MG63 (cell line): ENCODE data around the gene PTS. TPM values are rescaled to one million over a fixed set of nuclear protein-coding genes. Genes with fewer than 3 reads are reported as not detected.
A peak's percentile ranks its signal among the peaks of the same experiment; 100 is the strongest.

Experiments used
- DNase-seq: peaks from one replicate; pipeline ENCODE4 v3.0.0-alpha.2; 2020
- H3K27me3 ChIP-seq: fragments of 250-450 bp; sonication (Bioruptor Pico); 2 replicates; pipeline ENCODE4 v1.5.1; 2020; ENCODE audit warnings: mild to moderate bottlenecking, moderate library complexity
- H3K36me3 ChIP-seq: fragments of 250-450 bp; sonication (Bioruptor Pico); 2 replicates; pipeline ENCODE4 v1.5.1; 2020; ENCODE audit warnings: mild to moderate bottlenecking, moderate library complexity
- H3K4me3 ChIP-seq: fragments of 250-450 bp; sonication (Bioruptor Pico); 2 replicates; pipeline ENCODE4 v1.5.1; 2020; ENCODE audit warnings: mild to moderate bottlenecking, moderate library complexity
- H3K9me3 ChIP-seq: fragments of 250-450 bp; sonication (Bioruptor Pico); 2 replicates; pipeline ENCODE4 v1.5.1; 2020; ENCODE audit warnings: mild to moderate bottlenecking, moderate library complexity
- total RNA-seq: library from RNA; depleted of rRNA; stranded (reverse); fragments of >200 nt; shearing (Covaris generic); gene quantifications from 2 replicates; pipeline ENCODE4 v1.2.3, GENCODE V29; 2014; ENCODE audit warnings: low replicate concordance; rRNA removed

PTS gene
- total RNA-seq, 1 experiment from 2014 or later = 64.0 TPM

- H3K36me3 ChIP-seq = no peaks in the 10 kb centered on the region
- no peak for DNase-seq
- H3K9me3 ChIP-seq = no peaks in the 10 kb centered on the region
- no peak overlapping the region for H3K4me3 ChIP-seq
- H3K27me3 ChIP-seq = no peaks in the 10 kb centered on the region
Observed at GRCh38 chr11:112273066-112273465, 46.8 kb downstream of the PTS start.

- no peak for DNase-seq
- Histone ChIP-seq H3K9me3 (no peaks in the 10 kb centered on the region), H3K36me3 (no peaks in the 10 kb centered on the region), H3K27me3 (no peaks in the 10 kb centered on the region), H3K4me3 (no peak overlapping the region)
Observed at GRCh38 chr11:112274007-112274783, 48.0 kb downstream of the PTS start.

- no peaks in the 10 kb centered on the region for H3K36me3 ChIP-seq
- DNase-seq = no peak
- no peaks in the 10 kb centered on the region for H3K27me3 ChIP-seq
- H3K9me3 ChIP-seq = no peaks in the 10 kb centered on the region
- no peak overlapping the region for H3K4me3 ChIP-seq
Observed at GRCh38 chr11:112277029-112277428, 50.8 kb downstream of the PTS start.

GRCh38 chr11:112277941-112278340 is 51.7 kb downstream of the PTS start:
- no peak for DNase-seq
- H3K9me3 ChIP-seq = no peaks in the 10 kb centered on the region
- no peaks in the 10 kb centered on the region for H3K36me3 ChIP-seq
- H3K4me3 ChIP-seq = no peak overlapping the region
- H3K27me3 ChIP-seq = no peaks in the 10 kb centered on the region

GRCh38 chr11:112278803-112279202 is 52.6 kb downstream of the PTS start:
- no peaks in the 10 kb centered on the region for H3K27me3 ChIP-seq
- H3K9me3 ChIP-seq = no peaks in the 10 kb centered on the region

GRCh38 chr11:112279901-112280267 is 53.7 kb downstream of the PTS start:
- Histone ChIP-seq H3K36me3 (no peaks in the 10 kb centered on the region), H3K9me3 (no peaks in the 10 kb centered on the region), H3K4me3 (peak overlapping the region; percentile 30), H3K27me3 (no peaks in the 10 kb centered on the region)
- peak; percentile 34 for DNase-seq

More at GRCh38 chr11:112278803-112279202, 52.6 kb downstream of the PTS start:
- Histone ChIP-seq H3K4me3 (no peak overlapping the region), H3K36me3 (no peaks in the 10 kb centered on the region)
- DNase-seq = no peak

- Histone ChIP-seq H3K4me3 (peak overlapping the region; percentile 30), H3K27me3 (no peaks in the 10 kb centered on the region), H3K36me3 (no peaks in the 10 kb centered on the region), H3K9me3 (no peaks in the 10 kb centered on the region)
- DNase-seq = peak; percentile 56
Observed at GRCh38 chr11:112280268-112281126, 54.3 kb downstream of the PTS start.

GRCh38 chr11:112281726-112282125 is 55.5 kb downstream of the PTS start:
- no peak for DNase-seq
- Histone ChIP-seq H3K9me3 (no peaks in the 10 kb centered on the region), H3K36me3 (no peaks in the 10 kb centered on the region), H3K27me3 (no peaks in the 10 kb centered on the region), H3K4me3 (no peak overlapping the region)

Other genes with a start within 250 kb of the PTS start
- 33.1 and 39.8 TPM in 2 replicates for gene DLAT, start 201.0 kb upstream of the PTS start, total RNA-seq
- gene PIH1D2, start 152.4 kb upstream of the PTS start, total RNA-seq = 4.9 and 14.6 TPM in 2 replicates
- 27.8 and 56.9 TPM in 2 replicates for gene NKAPD1, start 152.1 kb upstream of the PTS start, total RNA-seq
- gene TIMM8B, start 139.7 kb upstream of the PTS start, total RNA-seq = 38.3 and 47.0 TPM in 2 replicates
- gene SDHD, start 139.6 kb upstream of the PTS start, total RNA-seq = 188 and 203 TPM in 2 replicates
- 73.8 and 92.8 TPM in 2 replicates for gene IL18, start 62.3 kb upstream of the PTS start, total RNA-seq
- not detected in 2 replicates for gene TEX12, start 59.1 kb upstream of the PTS start, total RNA-seq
- gene BCO2, start 50.9 kb upstream of the PTS start, total RNA-seq = 0.54 and 1.1 TPM in 2 replicates
- not detected in 2 replicates for gene PLET1, start 34.4 kb downstream of the PTS start, total RNA-seq